Ishikawa (cell line): ENCODE measurements around the gene SBF2.

Experiments used
- CEBPB ChIP-seq: IDR thresholded peaks from 2 replicates; pipeline ENCODE4 v1.6.1; 2012
- CREB1 ChIP-seq: IDR thresholded peaks from 2 replicates; pipeline ENCODE4 v1.6.1; 2012; ENCODE audit warnings: low read depth
- EP300 ChIP-seq: IDR thresholded peaks from 2 replicates; pipeline ENCODE4 v1.6.1; 2012; ENCODE audit warnings: borderline replicate concordance
- FOXM1 ChIP-seq: IDR thresholded peaks from 2 replicates; pipeline ENCODE4 v1.6.1; 2012; ENCODE audit warnings: low read depth, borderline replicate concordance
- NFIC ChIP-seq: IDR thresholded peaks from 2 replicates; pipeline ENCODE4 v1.6.1; 2012
- RAD21 ChIP-seq: IDR thresholded peaks from 2 replicates; pipeline ENCODE4 v1.6.1; 2012; ENCODE audit warnings: low read depth
- REST ChIP-seq: IDR thresholded peaks from 2 replicates; pipeline ENCODE4 v1.6.1; 2012; ENCODE audit warnings: low read depth, mild to moderate bottlenecking
- TAF1 ChIP-seq: IDR thresholded peaks from 2 replicates; pipeline ENCODE4 v1.6.1; 2012; ENCODE audit warnings: low read depth, mild to moderate bottlenecking
- ZBTB7A ChIP-seq: IDR thresholded peaks from 2 replicates; pipeline ENCODE4 v1.6.1; 2012; ENCODE audit warnings: low read depth

- TF ChIP-seq EP300: no peak
- no peak for TF ChIP-seq REST
- no peak for TF ChIP-seq CEBPB
- TF ChIP-seq RAD21: no peak
- TF ChIP-seq ZBTB7A: no peak
- TF ChIP-seq TAF1: no peak
- no peak for TF ChIP-seq FOXM1
- TF ChIP-seq CREB1: no peak
- no peak for TF ChIP-seq NFIC
Observed at GRCh38 chr11:10049756-10050155, 244.3 kb downstream of the SBF2 start.
